KOPT-K1 (cell line): ENCODE data around the gene PPP4R3A.
"Not testable (repeated sequence)": the region's sequence is repeated elsewhere in the genome, so short reads cannot be mapped to it uniquely, and the experiment has no call there.

Source experiments
- H3K27ac ChIP-seq: fragments of 200-600 bp; sonication (generic); 2 replicates; pipeline ENCODE4 v1.5.1; 2016; ENCODE audit warnings: antibody characterized with exemption, mild to moderate bottlenecking, low read depth, low read length; ENCODE audit not compliant: poor library complexity, severe bottlenecking
- H3K36me3 ChIP-seq: fragments of 200-600 bp; sonication (generic); 2 replicates; pipeline ENCODE4 v1.5.1; 2017; ENCODE audit warnings: antibody characterized with exemption, mild to moderate bottlenecking, low read length, moderate library complexity; ENCODE audit not compliant: insufficient read depth
- H3K9me3 ChIP-seq: fragments of 200-600 bp; sonication (generic); 2 replicates; pipeline ENCODE4 v1.5.1; 2017; ENCODE audit warnings: antibody characterized with exemption, low read length, mild to moderate bottlenecking; ENCODE audit not compliant: insufficient read depth, poor library complexity, severe bottlenecking

PPP4R3A gene

GRCh38 chr14:91516663-91517388 is 6.7 kb upstream of the PPP4R3A start:
- no peaks in the 10 kb centered on the region for H3K36me3 ChIP-seq
- H3K9me3 ChIP-seq, result no peaks in the 10 kb centered on the region
- no peak overlapping the region for H3K27ac ChIP-seq

GRCh38 chr14:91515979-91516378 is 5.9 kb upstream of the PPP4R3A start:
- no peaks in the 10 kb centered on the region for H3K36me3 ChIP-seq
- H3K9me3 ChIP-seq, result no peaks in the 10 kb centered on the region
- H3K27ac ChIP-seq, result no peak overlapping the region

GRCh38 chr14:91511043-91511383 is 903 bp upstream of the PPP4R3A start:
- Histone ChIP-seq H3K36me3 (peaks cover 18% of the 10 kb centered on the region), H3K9me3 (no peaks in the 10 kb centered on the region), H3K27ac (peak overlapping the region; percentile 93)

GRCh38 chr14:91509878-91510170 is 286 bp downstream of the PPP4R3A start:
- peaks cover 30% of the 10 kb centered on the region for H3K36me3 ChIP-seq
- peak overlapping the region; percentile 93 for H3K27ac ChIP-seq

GRCh38 chr14:91509083-91509877 is 830 bp downstream of the PPP4R3A start:
- Histone ChIP-seq H3K27ac (peak overlapping the region; percentile 93), H3K36me3 (peaks cover 36% of the 10 kb centered on the region), H3K9me3 (no peaks in the 10 kb centered on the region)

More at GRCh38 chr14:91509878-91510170, 286 bp downstream of the PPP4R3A start:
- no peaks in the 10 kb centered on the region for H3K9me3 ChIP-seq

GRCh38 chr14:91508105-91508504 is 2.0 kb downstream of the PPP4R3A start:
- H3K36me3 ChIP-seq, result peaks cover 47% of the 10 kb centered on the region
- H3K9me3 ChIP-seq, result no peaks in the 10 kb centered on the region
- H3K27ac ChIP-seq, result peak overlapping the region; percentile 93

- Histone ChIP-seq H3K27ac (no peak overlapping the region), H3K9me3 (no peaks in the 10 kb centered on the region), H3K36me3 (peaks cover 63% of the 10 kb centered on the region)
Measured at GRCh38 chr14:91506226-91506625, 3.9 kb downstream of the PPP4R3A start.

GRCh38 chr14:91503000-91503504 is 7.1 kb downstream of the PPP4R3A start:
- Histone ChIP-seq H3K36me3 (peaks cover 88% of the 10 kb centered on the region), H3K27ac (no peak overlapping the region), H3K9me3 (no peaks in the 10 kb centered on the region)

- no peak overlapping the region for H3K27ac ChIP-seq
- no peaks in the 10 kb centered on the region for H3K9me3 ChIP-seq
- H3K36me3 ChIP-seq, result peaks cover 92% of the 10 kb centered on the region
Measured at GRCh38 chr14:91501951-91502930, 7.9 kb downstream of the PPP4R3A start.

GRCh38 chr14:91501348-91501747 is 8.8 kb downstream of the PPP4R3A start:
- no peak overlapping the region for H3K27ac ChIP-seq
- H3K36me3 ChIP-seq, result peaks cover 93% of the 10 kb centered on the region

GRCh38 chr14:91496790-91497189 is 13.3 kb downstream of the PPP4R3A start:
- Histone ChIP-seq H3K9me3 (no peaks in the 10 kb centered on the region), H3K36me3 (peaks cover 66% of the 10 kb centered on the region), H3K27ac (no peak overlapping the region)

More at GRCh38 chr14:91501348-91501747, 8.8 kb downstream of the PPP4R3A start:
- H3K9me3 ChIP-seq, result no peaks in the 10 kb centered on the region

GRCh38 chr14:91494392-91495065 is 15.6 kb downstream of the PPP4R3A start:
- H3K36me3 ChIP-seq, result peaks cover 62% of the 10 kb centered on the region
- not testable (repeated sequence) for H3K27ac ChIP-seq, H3K9me3 ChIP-seq

- Histone ChIP-seq H3K9me3 (no peaks in the 10 kb centered on the region), H3K27ac (no peak overlapping the region), H3K36me3 (peaks cover 66% of the 10 kb centered on the region)
Measured at GRCh38 chr14:91493169-91493568, 16.9 kb downstream of the PPP4R3A start.

- H3K9me3 ChIP-seq, result no peaks in the 10 kb centered on the region
- no peak overlapping the region for H3K27ac ChIP-seq
- H3K36me3 ChIP-seq, result peaks cover 98% of the 10 kb centered on the region
Measured at GRCh38 chr14:91484744-91485143, 25.4 kb downstream of the PPP4R3A start.
